Esophagus squamous epithelium (tissue), 5 donors: Measurements from ENCODE around the gene NEK7. TPM values are rescaled to one million over a fixed set of nuclear protein-coding genes. Genes with fewer than 3 reads are reported as not detected.
A peak's percentile ranks its signal among the peaks of the same experiment; 100 is the strongest.

ENCODE experiments used
- DNase-seq: peaks from one replicate; lab custom pipeline; 2025; lab: John Stamatoyannopoulos, UW
- H3K27ac ChIP-seq, 4 donors: fragments of 200-600 bp; sonication (generic); one replicate each; pipeline ENCODE4 v1.5.1; 2016 to 2019; ENCODE audit warnings: mild to moderate bottlenecking in 1 of 4
- H3K27me3 ChIP-seq, 4 donors: fragments of 200-600 bp; sonication (generic); 1 replicate in 3 of 4; 2 replicates in 1 of 4; pipeline versions ENCODE4 v1.5.1 to v1.6.0; 2017 to 2021; ENCODE audit warnings: antibody characterized with exemption in 1 of 4
- H3K36me3 ChIP-seq, 3 donors: fragments of 200-600 bp; sonication (generic); one replicate each; pipeline ENCODE4 v1.5.1; 2016 to 2019
- H3K4me1 ChIP-seq, 3 donors: fragments of 200-600 bp; sonication (generic); one replicate each; pipeline ENCODE4 v1.5.1; 2017 to 2019
- H3K4me3 ChIP-seq, 4 donors: fragments of 200-600 bp; sonication (generic); 1 replicate in 3 of 4; 2 replicates in 1 of 4; pipeline ENCODE4 v1.5.1; 2016 to 2019; ENCODE audit warnings: mild to moderate bottlenecking in 2 of 4, moderate library complexity in 1 of 4
- H3K9me3 ChIP-seq, 3 donors: fragments of 200-600 bp; sonication (generic); one replicate each; pipeline ENCODE4 v1.5.1; 2016 to 2019
- POLR2A ChIP-seq, 4 donors: fragments of 450-650 bp; IDR thresholded peaks; one replicate each; pipeline ENCODE4 v1.6.1; 2017; ENCODE audit warnings: antibody characterized with exemption in 4 of 4, mild to moderate bottlenecking in 4 of 4, moderate library complexity in 3 of 4
- WGBS, 2 donors: methylation state at CpG; one replicate each; pipeline ENCODE4 v1.1.5; 2018; 5-methylcytosine and 5-hydroxymethylcytosine counted together
- intact Hi-C: fragments of 100-400 bp; cut with DNase I; formaldehyde crosslinking; loops from one replicate; pipeline ENCODE4 v1.15.0; 2022
- total RNA-seq, 4 donors: library from RNA; depleted of rRNA; stranded (reverse); fragments of >200 nt; gene quantifications; one replicate each; pipeline ENCODE4 v1.1.0, GENCODE V29; 2016
- TF ChIP-seq, protein P1 (sequence below), 6 experiments: fragments of 450-650 bp in 4 of 6; fragments of 200-600 bp in 2 of 6; sonication (generic) in 2 of 6; IDR thresholded peaks; one replicate each; pipeline ENCODE4 v1.5.1; 2016 to 2019; ENCODE audit warnings: antibody characterized with exemption in 6 of 6, mild to moderate bottlenecking in 4 of 6, moderate library complexity in 4 of 6
- donor health status: DM: yes; HTN: yes; CAD: no.

NEK7 gene
- total RNA-seq, 4 donors from 2014 or later = 26.2 to 79.2 (median 52.4) TPM

DNA sequence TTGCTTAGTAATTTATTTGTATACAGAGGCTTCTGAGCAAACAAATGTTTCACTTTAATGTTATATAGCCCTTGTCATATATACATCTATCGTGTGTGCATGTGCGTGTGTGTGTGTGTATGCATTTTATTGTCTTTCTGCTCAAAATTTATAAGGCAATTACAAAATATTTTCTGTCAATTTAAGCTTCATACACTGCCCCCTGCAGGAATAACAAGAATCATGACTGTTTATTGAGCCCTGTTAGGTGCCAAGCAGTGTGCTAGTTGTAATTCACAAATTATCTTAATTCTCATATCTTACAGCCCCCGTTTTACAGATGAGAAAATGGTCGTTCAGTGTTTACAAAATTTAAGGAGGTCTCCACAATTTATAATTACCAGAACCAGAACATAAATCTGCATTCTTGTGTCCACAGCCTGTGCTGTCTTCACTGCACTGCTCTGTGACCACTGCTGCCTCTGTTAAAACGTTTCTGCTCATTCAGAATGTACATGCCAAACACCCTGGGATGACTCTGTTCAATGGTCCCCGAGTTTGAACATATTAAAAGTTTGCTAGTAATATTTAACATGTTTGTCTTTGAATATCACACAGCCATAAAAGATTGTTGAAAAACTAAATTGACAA is 202.3 kb downstream of the NEK7 start:
- TF ChIP-seq, protein P1, sequence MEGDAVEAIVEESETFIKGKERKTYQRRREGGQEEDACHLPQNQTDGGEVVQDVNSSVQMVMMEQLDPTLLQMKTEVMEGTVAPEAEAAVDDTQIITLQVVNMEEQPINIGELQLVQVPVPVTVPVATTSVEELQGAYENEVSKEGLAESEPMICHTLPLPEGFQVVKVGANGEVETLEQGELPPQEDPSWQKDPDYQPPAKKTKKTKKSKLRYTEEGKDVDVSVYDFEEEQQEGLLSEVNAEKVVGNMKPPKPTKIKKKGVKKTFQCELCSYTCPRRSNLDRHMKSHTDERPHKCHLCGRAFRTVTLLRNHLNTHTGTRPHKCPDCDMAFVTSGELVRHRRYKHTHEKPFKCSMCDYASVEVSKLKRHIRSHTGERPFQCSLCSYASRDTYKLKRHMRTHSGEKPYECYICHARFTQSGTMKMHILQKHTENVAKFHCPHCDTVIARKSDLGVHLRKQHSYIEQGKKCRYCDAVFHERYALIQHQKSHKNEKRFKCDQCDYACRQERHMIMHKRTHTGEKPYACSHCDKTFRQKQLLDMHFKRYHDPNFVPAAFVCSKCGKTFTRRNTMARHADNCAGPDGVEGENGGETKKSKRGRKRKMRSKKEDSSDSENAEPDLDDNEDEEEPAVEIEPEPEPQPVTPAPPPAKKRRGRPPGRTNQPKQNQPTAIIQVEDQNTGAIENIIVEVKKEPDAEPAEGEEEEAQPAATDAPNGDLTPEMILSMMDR (IDR thresholded peaks at IDR 0.05) = peak; percentile 19 to 61 (median 24)
- no peak for TF ChIP-seq POLR2A (IDR thresholded peaks at IDR 0.05)
- DNase-seq = no peak
- no peak overlapping the region for H3K4me3 ChIP-seq
- H3K27me3 ChIP-seq = no peaks in the 10 kb centered on the region
- H3K36me3 ChIP-seq = no peaks in the 10 kb centered on the region
- intact Hi-C loops = loop anchor here (10.0 kb wide), 1 partner anchor 264 kb away; no protein-coding TSS in a partner anchor
- H3K9me3 ChIP-seq = no peaks in the 10 kb centered on the region
- 32 to 38% methylated on average over 6 of the region's 6 CpGs for WGBS, 2 donors
- no peaks in the 10 kb centered on the region for H3K4me1 ChIP-seq
- no peak overlapping the region for H3K27ac ChIP-seq

DNA sequence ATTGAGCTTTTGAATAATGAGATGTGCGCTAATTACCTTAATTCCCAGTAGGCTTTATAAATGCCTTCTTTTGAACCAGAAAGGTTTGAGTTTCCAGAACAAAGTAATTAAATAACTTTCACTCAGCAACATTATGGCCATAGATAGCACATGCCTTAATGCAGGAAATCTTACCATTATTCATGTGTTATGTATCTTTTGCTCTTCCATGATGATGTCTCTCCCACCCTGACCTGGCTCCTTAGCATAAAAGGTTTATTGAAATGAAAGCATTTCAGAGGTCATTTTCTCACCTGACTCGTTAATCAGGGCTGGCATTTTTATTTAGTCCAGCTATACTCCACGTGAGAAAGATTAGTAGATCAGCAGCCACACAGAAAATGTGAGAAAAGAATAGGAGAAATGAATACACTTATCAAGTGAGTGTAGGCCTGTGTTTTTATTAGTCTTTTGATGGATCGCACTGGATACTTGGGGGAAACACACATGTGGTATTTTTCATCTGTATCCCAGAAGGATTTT is 203.5 kb downstream of the NEK7 start:
- Histone ChIP-seq H3K27ac (no peak overlapping the region), H3K27me3 (no peaks in the 10 kb centered on the region), H3K4me3 (no peak overlapping the region), H3K36me3 (no peaks in the 10 kb centered on the region), H3K4me1 (no peaks in the 10 kb centered on the region), H3K9me3 (no peaks in the 10 kb centered on the region)
- intact Hi-C loops = no loop called here
- DNase-seq = no peak
- 77 to 92% methylated on average over 4 of the region's 4 CpGs for WGBS, 2 donors
- TF ChIP-seq POLR2A (IDR thresholded peaks at IDR 0.05) = no peak
- TF ChIP-seq, protein P1 (IDR thresholded peaks at IDR 0.05) = no peak

DNA sequence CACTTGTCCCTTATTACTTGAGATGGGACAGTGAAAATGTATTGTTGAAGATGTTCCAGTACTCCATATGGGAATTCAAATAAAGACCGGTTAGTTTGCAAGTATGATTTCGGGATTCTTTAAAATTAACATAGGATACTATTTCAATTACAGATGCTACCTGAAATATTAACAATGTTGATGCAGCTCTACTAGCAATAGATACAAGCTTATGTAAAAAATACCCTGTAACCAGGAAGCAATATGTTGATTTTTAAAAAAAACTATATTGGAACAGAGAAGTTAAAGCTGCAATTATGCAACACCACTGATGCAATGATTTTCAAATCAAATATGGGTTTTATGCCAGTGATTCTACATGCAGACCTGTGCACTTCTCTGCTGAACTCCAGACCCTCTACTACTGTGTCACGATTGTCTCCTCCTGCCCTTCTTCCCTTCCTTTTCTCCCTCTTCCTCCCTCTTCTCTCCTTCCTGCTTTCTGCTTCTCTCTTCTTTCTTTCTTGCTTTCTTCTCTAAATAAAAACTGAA is 204.5 kb downstream of the NEK7 start:
- WGBS, 2 donors = 89% methylated on average over 3 of the region's 3 CpGs
- no peaks in the 10 kb centered on the region for H3K36me3 ChIP-seq
- no peaks in the 10 kb centered on the region for H3K4me1 ChIP-seq
- no peaks in the 10 kb centered on the region for H3K27me3 ChIP-seq
- no peak overlapping the region for H3K27ac ChIP-seq
- H3K9me3 ChIP-seq = no peaks in the 10 kb centered on the region
- no peak overlapping the region for H3K4me3 ChIP-seq
- intact Hi-C loops = no loop called here
- DNase-seq = no peak
- TF ChIP-seq, protein P1 (IDR thresholded peaks at IDR 0.05) = no peak
- TF ChIP-seq POLR2A (IDR thresholded peaks at IDR 0.05) = no peak

- WGBS, 2 donors = 66 to 90% methylated on average over 3 of the region's 3 CpGs
- no peak for DNase-seq
These were observed 206.9 kb downstream of the NEK7 start for GRCh38 chr1:198363625-198364151.

More at GRCh38 chr1:198363625-198364151, 206.9 kb downstream of the NEK7 start:
- no peaks in the 10 kb centered on the region for H3K36me3 ChIP-seq
- H3K27me3 ChIP-seq = no peaks in the 10 kb centered on the region
- TF ChIP-seq, protein P1 (IDR thresholded peaks at IDR 0.05) = no peak
- no peak for TF ChIP-seq POLR2A (IDR thresholded peaks at IDR 0.05)
- intact Hi-C loops = no loop called here
- no peaks in the 10 kb centered on the region for H3K9me3 ChIP-seq
- H3K4me1 ChIP-seq = no peaks in the 10 kb centered on the region
- no peak overlapping the region for H3K27ac ChIP-seq
- no peak overlapping the region for H3K4me3 ChIP-seq
